Fibroblast of lung (primary cell): ENCODE results near the gene UBAC1. TPM values are rescaled to one million over a fixed set of nuclear protein-coding genes. Genes with fewer than 3 reads are reported as not detected.

Experiments used
- DNase-seq, 2 donors: peaks; one replicate each; pipeline versions ENCODE4 v3.0.0 to v3.0.0-alpha.2; 2010; ENCODE audit warnings: low read depth in 2 of 2
- H2AFZ ChIP-seq: 2 replicates; pipeline ENCODE4 v1.5.1; 2012; ENCODE audit warnings: low read length, control low read depth, inconsistent platforms
- H3K27ac ChIP-seq: 2 replicates; pipeline ENCODE4 v1.5.1; 2011; ENCODE audit warnings: low read length, control low read depth; ENCODE audit not compliant: insufficient read depth
- H3K27me3 ChIP-seq: 2 replicates; pipeline ENCODE4 v1.5.1; 2011; ENCODE audit warnings: mild to moderate bottlenecking, low read length; ENCODE audit not compliant: control insufficient read depth, insufficient read depth
- H3K36me3 ChIP-seq: 2 replicates; pipeline ENCODE4 v1.5.1; 2011; ENCODE audit warnings: low read length; ENCODE audit not compliant: control insufficient read depth, insufficient read depth
- H3K4me1 ChIP-seq: 2 replicates; pipeline ENCODE4 v1.5.1; 2011; ENCODE audit warnings: low read length; ENCODE audit not compliant: control insufficient read depth, insufficient read depth; ENCODE audit errors: extremely low read depth
- H3K4me2 ChIP-seq: 2 replicates; pipeline ENCODE4 v1.5.1; 2011; ENCODE audit warnings: low read length, control low read depth; ENCODE audit not compliant: insufficient read depth; ENCODE audit errors: extremely low read depth
- H3K4me3 ChIP-seq, 4 experiments: fragments of 200-600 bp in 1 of 4; sonication (generic) in 1 of 4; replicated peaks in 1 of 4; 2 replicates each; pipeline ENCODE4 v1.5.1; 2011 to 2016; ENCODE audit warnings: low read length in 4 of 4, low read depth in 3 of 4, mild to moderate bottlenecking in 3 of 4, control low read depth in 2 of 4, inconsistent platforms in 1 of 4, mixed read lengths in 1 of 4; ENCODE audit not compliant: insufficient read depth in 1 of 4; ENCODE audit errors: control extremely low read depth in 1 of 4
- H3K79me2 ChIP-seq: 2 replicates; pipeline ENCODE4 v1.5.1; 2012; ENCODE audit warnings: mild to moderate bottlenecking, low read length, inconsistent platforms; ENCODE audit not compliant: control insufficient read depth, insufficient read depth
- H3K9ac ChIP-seq: 2 replicates; pipeline ENCODE4 v1.5.1; 2011; ENCODE audit warnings: mild to moderate bottlenecking, low read length, control low read depth; ENCODE audit not compliant: insufficient read depth
- H3K9me3 ChIP-seq: 2 replicates; pipeline ENCODE4 v1.5.1; 2012; ENCODE audit warnings: low read depth, low read length; ENCODE audit not compliant: control insufficient read depth, insufficient read depth
- H4K20me1 ChIP-seq: 2 replicates; pipeline ENCODE4 v1.5.1; 2011; ENCODE audit warnings: low read length; ENCODE audit not compliant: control insufficient read depth, insufficient read depth; ENCODE audit errors: extremely low read depth
- EZH2 ChIP-seq: IDR thresholded peaks from 2 replicates; pipeline ENCODE4 v1.5.1; 2012; ENCODE audit warnings: low read length, control low read depth, mild to moderate bottlenecking; ENCODE audit errors: missing control alignments
- polyA plus RNA-seq, 2 donors: library from polyadenylated mRNA; depleted of rRNA in 1 of 2; stranded (reverse) in 1 of 2; unstranded in 1 of 2; fragments of >200 nt; gene quantifications; 2 replicates each; pipeline ENCODE4 v1.2.1, GENCODE V29; 2011 to 2012; ENCODE audit warnings: missing spikeins in 1 of 2
- total RNA-seq: library from RNA; depleted of rRNA; stranded (reverse); fragments of >200 nt; gene quantifications from 2 replicates; pipeline ENCODE4 v1.2.1, GENCODE V29; 2014
- TF ChIP-seq, protein P1 (sequence below), 2 donors: IDR thresholded peaks in 1 of 2; conservative IDR thresholded peaks in 1 of 2; 1 replicate in 1 of 2; 2 replicates in 1 of 2; pipeline ENCODE4 v1.5.1; 2011 to 2012; ENCODE audit warnings: low read length in 2 of 2, control low read depth in 1 of 2, inconsistent platforms in 1 of 2, low read depth in 1 of 2, mild to moderate bottlenecking in 1 of 2

UBAC1 gene
- total and polyA plus RNA-seq, 2 donors (not counting 1 experiment from before 2014, with no cell fraction given) = 26.8 to 30.6 TPM

DNA sequence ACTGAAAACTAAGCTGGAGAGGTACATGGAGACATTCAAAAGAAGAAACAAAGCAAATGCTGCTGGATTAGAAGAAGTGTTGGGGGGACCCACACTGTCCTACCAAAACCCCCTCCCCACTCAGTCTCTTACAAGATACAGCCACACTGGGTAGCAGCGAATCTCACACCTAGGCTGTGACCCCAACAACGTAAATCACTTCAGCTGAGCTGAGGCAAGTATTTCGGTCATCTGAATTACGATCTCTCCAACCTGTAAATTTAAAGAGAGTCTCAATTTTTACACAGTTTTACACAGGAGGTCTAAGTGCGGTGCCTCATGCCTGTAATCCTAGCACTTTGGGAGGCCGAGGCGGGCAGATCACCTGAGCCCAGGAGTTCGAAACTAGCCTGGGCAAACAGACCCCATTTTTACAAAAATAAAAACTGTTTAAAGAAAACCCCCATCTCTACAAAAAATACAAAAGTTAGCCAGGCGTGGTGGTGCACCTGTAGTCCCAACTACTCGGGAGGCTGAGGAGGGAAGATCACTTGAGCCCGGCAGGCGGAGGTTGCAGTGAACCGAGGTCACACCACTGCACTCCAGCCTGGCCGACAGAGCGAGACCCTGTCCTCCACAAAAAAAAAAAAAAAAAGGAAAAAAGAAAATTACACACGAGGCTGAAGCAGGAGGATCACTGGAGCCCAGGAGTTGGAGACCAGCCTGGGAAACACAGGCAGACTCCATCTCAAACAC lies 57.2 kb downstream of the UBAC1 start:
- H3K9me3 ChIP-seq = no peaks in the 10 kb centered on the region
- TF ChIP-seq, protein P1, sequence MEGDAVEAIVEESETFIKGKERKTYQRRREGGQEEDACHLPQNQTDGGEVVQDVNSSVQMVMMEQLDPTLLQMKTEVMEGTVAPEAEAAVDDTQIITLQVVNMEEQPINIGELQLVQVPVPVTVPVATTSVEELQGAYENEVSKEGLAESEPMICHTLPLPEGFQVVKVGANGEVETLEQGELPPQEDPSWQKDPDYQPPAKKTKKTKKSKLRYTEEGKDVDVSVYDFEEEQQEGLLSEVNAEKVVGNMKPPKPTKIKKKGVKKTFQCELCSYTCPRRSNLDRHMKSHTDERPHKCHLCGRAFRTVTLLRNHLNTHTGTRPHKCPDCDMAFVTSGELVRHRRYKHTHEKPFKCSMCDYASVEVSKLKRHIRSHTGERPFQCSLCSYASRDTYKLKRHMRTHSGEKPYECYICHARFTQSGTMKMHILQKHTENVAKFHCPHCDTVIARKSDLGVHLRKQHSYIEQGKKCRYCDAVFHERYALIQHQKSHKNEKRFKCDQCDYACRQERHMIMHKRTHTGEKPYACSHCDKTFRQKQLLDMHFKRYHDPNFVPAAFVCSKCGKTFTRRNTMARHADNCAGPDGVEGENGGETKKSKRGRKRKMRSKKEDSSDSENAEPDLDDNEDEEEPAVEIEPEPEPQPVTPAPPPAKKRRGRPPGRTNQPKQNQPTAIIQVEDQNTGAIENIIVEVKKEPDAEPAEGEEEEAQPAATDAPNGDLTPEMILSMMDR (conservative IDR thresholded peaks at IDR 0.05 in 1 of 2, IDR thresholded peaks at IDR 0.05 in 1 of 2; ENCODE audit: low read depth in 1 of 2, low read length in 2 of 2) = no peak
- no peak for TF ChIP-seq EZH2
- no peak overlapping the region for H3K27ac ChIP-seq
- H2AFZ ChIP-seq = no peak overlapping the region
- H3K4me2 ChIP-seq = no peak overlapping the region
- H3K4me1 ChIP-seq = peaks cover 10% of the 10 kb centered on the region
- no peaks in the 10 kb centered on the region for H3K36me3 ChIP-seq
- no peak for DNase-seq
- H3K79me2 ChIP-seq = peaks cover 67% of the 10 kb centered on the region
- H3K4me3 ChIP-seq = no peak overlapping the region
- peaks cover 2% of the 10 kb centered on the region for H4K20me1 ChIP-seq
- no peak overlapping the region for H3K9ac ChIP-seq
- no peaks in the 10 kb centered on the region for H3K27me3 ChIP-seq

- DNase-seq = no peak
- H4K20me1 ChIP-seq = peaks cover 2% of the 10 kb centered on the region
- peaks cover 5% of the 10 kb centered on the region for H3K4me1 ChIP-seq
- no peaks in the 10 kb centered on the region for H3K27me3 ChIP-seq
- no peak overlapping the region for H3K27ac ChIP-seq
- peaks cover 62% of the 10 kb centered on the region for H3K79me2 ChIP-seq
- H3K4me2 ChIP-seq = no peak overlapping the region
- H3K4me3 ChIP-seq = no peak overlapping the region
- H2AFZ ChIP-seq = no peak overlapping the region
- H3K9me3 ChIP-seq = no peaks in the 10 kb centered on the region
- no peak overlapping the region for H3K9ac ChIP-seq
- no peak for TF ChIP-seq EZH2
- TF ChIP-seq, protein P1 (conservative IDR thresholded peaks at IDR 0.05 in 1 of 2, IDR thresholded peaks at IDR 0.05 in 1 of 2; ENCODE audit: low read depth in 1 of 2, low read length in 2 of 2) = no peak
- H3K36me3 ChIP-seq = no peaks in the 10 kb centered on the region
Observed at GRCh38 chr9:135903358-135903656, 57.9 kb downstream of the UBAC1 start.

DNA sequence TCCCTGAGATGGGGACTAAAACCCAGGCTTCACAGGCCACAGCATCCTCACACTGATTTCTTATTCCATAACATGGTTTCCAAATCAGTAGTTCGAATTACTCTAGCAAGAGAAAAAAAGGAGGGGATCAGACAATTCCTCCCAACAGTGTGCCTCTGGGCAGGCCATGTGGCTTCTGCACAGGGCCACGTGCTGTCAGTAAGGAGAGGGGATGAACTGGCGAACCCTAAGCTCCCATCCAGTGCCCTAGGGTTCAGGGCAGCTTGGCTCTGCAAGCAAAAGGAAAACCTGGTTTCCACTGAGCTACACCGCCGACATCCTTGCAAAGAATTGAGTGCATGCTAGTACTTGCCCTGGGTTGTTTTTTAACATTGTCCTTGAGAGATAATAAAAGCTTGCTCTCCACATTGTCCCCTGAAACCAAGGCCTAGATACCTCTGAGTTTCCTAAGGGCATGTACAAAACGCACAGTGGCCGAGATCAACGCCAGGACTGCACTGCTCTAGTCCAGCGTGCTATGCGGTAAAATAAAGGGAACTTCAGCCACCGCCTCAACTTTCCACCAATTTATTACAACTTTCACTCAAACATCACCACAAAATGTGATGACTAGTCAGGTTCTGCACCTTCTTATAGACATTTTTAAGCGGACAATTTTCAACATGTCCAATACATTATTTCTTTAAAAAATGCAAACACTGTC lies 58.4 kb downstream of the UBAC1 start:
- Histone ChIP-seq H3K9ac (no peak overlapping the region), H3K9me3 (no peaks in the 10 kb centered on the region), H3K27ac (no peak overlapping the region), H3K27me3 (no peaks in the 10 kb centered on the region), H3K4me1 (peaks cover 5% of the 10 kb centered on the region), H3K36me3 (no peaks in the 10 kb centered on the region), H3K4me3 (no peak overlapping the region), H2AFZ (no peak overlapping the region), H4K20me1 (peaks cover 2% of the 10 kb centered on the region), H3K4me2 (no peak overlapping the region), H3K79me2 (peaks cover 64% of the 10 kb centered on the region)
- no peak for DNase-seq
- TF ChIP-seq EZH2 = no peak
- TF ChIP-seq, protein P1 (conservative IDR thresholded peaks at IDR 0.05 in 1 of 2, IDR thresholded peaks at IDR 0.05 in 1 of 2; ENCODE audit: low read depth in 1 of 2, low read length in 2 of 2) = no peak
